Uterus (tissue), 2 donors: Measurements from ENCODE around the gene RAD51D.

ENCODE experiments used
- POLR2A ChIP-seq, 2 donors: fragments of 450-650 bp; IDR thresholded peaks; one replicate each; pipeline ENCODE4 v1.6.1; 2016; ENCODE audit warnings: antibody characterized with exemption in 2 of 2, mild to moderate bottlenecking in 1 of 2, moderate library complexity in 1 of 2
- TF ChIP-seq, protein P1 (sequence below), 4 experiments: fragments of 200-600 bp in 2 of 4; fragments of 450-650 bp in 2 of 4; sonication (generic) in 2 of 4; IDR thresholded peaks; one replicate each; pipeline ENCODE4 v1.5.1; 2016 to 2019; ENCODE audit warnings: antibody characterized with exemption in 4 of 4, mild to moderate bottlenecking in 2 of 4, moderate library complexity in 1 of 4

DNA sequence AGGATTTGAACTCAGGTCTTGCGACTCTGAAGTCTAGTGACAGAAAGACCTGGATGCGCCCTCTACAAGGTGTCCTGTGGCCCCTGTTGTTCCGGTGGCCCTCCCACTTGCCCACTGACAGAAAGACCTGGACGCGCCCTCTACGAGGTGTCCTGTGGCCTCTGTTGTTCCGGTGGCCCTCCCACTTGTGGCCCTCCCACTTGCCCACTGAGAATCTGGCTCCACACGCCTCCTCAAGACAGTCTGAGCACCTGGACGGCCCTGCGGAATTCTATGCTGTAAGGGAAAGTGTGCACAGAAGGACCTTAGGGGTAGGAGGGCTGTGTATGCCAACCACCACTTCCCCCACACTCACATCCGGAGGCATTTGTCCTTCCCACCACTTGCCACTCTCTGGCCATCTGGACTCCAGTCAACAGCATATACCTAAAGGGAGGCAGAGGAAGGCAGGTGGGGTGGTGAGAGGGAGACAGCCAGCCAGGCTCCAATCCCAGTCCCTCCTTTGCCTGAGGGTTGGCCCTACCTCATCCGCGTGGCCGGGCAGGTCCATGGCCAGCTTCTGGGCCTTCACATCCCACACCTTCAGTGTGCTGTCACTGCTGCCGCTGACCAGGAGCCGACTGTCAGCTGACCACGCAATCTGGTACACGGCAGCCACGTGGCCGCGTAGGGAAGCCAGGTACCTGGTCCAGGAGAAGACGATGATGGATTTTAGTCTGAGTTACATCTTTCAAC lies 13.3 kb upstream of the RAD51D start:
- TF ChIP-seq, protein P1, sequence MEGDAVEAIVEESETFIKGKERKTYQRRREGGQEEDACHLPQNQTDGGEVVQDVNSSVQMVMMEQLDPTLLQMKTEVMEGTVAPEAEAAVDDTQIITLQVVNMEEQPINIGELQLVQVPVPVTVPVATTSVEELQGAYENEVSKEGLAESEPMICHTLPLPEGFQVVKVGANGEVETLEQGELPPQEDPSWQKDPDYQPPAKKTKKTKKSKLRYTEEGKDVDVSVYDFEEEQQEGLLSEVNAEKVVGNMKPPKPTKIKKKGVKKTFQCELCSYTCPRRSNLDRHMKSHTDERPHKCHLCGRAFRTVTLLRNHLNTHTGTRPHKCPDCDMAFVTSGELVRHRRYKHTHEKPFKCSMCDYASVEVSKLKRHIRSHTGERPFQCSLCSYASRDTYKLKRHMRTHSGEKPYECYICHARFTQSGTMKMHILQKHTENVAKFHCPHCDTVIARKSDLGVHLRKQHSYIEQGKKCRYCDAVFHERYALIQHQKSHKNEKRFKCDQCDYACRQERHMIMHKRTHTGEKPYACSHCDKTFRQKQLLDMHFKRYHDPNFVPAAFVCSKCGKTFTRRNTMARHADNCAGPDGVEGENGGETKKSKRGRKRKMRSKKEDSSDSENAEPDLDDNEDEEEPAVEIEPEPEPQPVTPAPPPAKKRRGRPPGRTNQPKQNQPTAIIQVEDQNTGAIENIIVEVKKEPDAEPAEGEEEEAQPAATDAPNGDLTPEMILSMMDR (IDR thresholded peaks at IDR 0.05), result no peak
- no peak for TF ChIP-seq POLR2A (IDR thresholded peaks at IDR 0.05)
